IMR-90 (cell line): ENCODE data around the gene NFIA. TPM values are rescaled to one million over a fixed set of nuclear protein-coding genes. Genes with fewer than 3 reads are reported as not detected.

ENCODE experiments used
- ATAC-seq: fragments of 200-7000 bp; cut with Tn5 transposase; 2 replicates; pipeline ENCODE4 v1.9.1; 2020; ENCODE audit warnings: low read depth, mild to moderate bottlenecking, moderate library complexity
- BruUV-seq: library from RNA; stranded (reverse); fragments of 400-500 nt; replicated peaks from 2 replicates; lab custom pipeline; 2021; lab: Mats Ljungman, UMichigan
- CTCF ChIA-PET: fragments of 300-600 bp; formaldehyde crosslinking; extraction: SDS; loops from one replicate; lab custom pipeline; 2021; ENCODE audit warnings: antibody characterized with exemption; lab: Yijun Ruan, JAX
- POLR2A ChIA-PET: fragments of 300-600 bp; sonication (Branson Sonifier 250); formaldehyde crosslinking; loops from one replicate; lab custom pipeline; 2022; ENCODE audit warnings: antibody characterized with exemption; ENCODE audit not compliant: unreplicated experiment; lab: Charles Lee
- DNase-seq: peaks from one replicate; pipeline ENCODE4 v3.0.0; 2013
- H2AFZ ChIP-seq: replicated peaks from 2 replicates; pipeline ENCODE3; 2013; ENCODE audit warnings: low read length, mild to moderate bottlenecking; ENCODE audit not compliant: poor library complexity
- H2AK5ac ChIP-seq: 2 replicates; pipeline ENCODE4 v1.6.1; 2013; ENCODE audit warnings: low read depth, low read length, inconsistent platforms
- H2AK9ac ChIP-seq: replicated peaks from 2 replicates; pipeline ENCODE3; 2013; ENCODE audit warnings: mild to moderate bottlenecking, low read depth, low read length, moderate library complexity; ENCODE audit not compliant: poor library complexity
- H2BK120ac ChIP-seq: 2 replicates; pipeline ENCODE4 v1.6.1; 2013; ENCODE audit warnings: low read depth, low read length, inconsistent platforms
- H2BK15ac ChIP-seq: 3 replicates; pipeline ENCODE4 v1.6.1; 2013; ENCODE audit warnings: low read depth, low read length, inconsistent platforms
- H2BK20ac ChIP-seq: 2 replicates; pipeline ENCODE4 v1.6.1; 2013; ENCODE audit warnings: low read depth, mild to moderate bottlenecking, inconsistent platforms, low read length, moderate library complexity
- H2BK5ac ChIP-seq: 2 replicates; pipeline ENCODE4 v1.6.1; 2013; ENCODE audit warnings: mild to moderate bottlenecking, low read depth, low read length, inconsistent platforms; ENCODE audit not compliant: poor library complexity, severe bottlenecking
- H3K14ac ChIP-seq: replicated peaks from 2 replicates; pipeline ENCODE4 v1.6.1; 2013; ENCODE audit warnings: low read depth, low read length, inconsistent platforms
- H3K18ac ChIP-seq: 2 replicates; pipeline ENCODE4 v1.6.1; 2013; ENCODE audit warnings: low read depth, low read length, control low read depth
- H3K23ac ChIP-seq: 2 replicates; pipeline ENCODE4 v1.6.1; 2013; ENCODE audit warnings: low read depth, low read length, inconsistent platforms
- H3K27ac ChIP-seq: 2 replicates; pipeline ENCODE4 v1.5.1; 2013; ENCODE audit warnings: mild to moderate bottlenecking, control low read depth, low read length; ENCODE audit not compliant: insufficient read depth
- H3K27me3 ChIP-seq: 2 replicates; pipeline ENCODE4 v1.6.1; 2013; ENCODE audit warnings: low read length; ENCODE audit not compliant: control insufficient read depth, insufficient read depth
- H3K36me3 ChIP-seq: 2 replicates; pipeline ENCODE4 v1.6.1; 2013; ENCODE audit warnings: low read length, mixed read lengths; ENCODE audit not compliant: control insufficient read depth, insufficient read depth
- H3K4ac ChIP-seq: 2 replicates; pipeline ENCODE4 v1.6.1; 2013; ENCODE audit warnings: low read depth, low read length, inconsistent platforms
- H3K4me1 ChIP-seq: 2 replicates; pipeline ENCODE4 v1.6.1; 2013; ENCODE audit warnings: low read length, mixed read lengths; ENCODE audit not compliant: control insufficient read depth, insufficient read depth
- H3K4me2 ChIP-seq: 2 replicates; pipeline ENCODE4 v1.6.1; 2013; ENCODE audit warnings: low read depth, mild to moderate bottlenecking, control low read depth, low read length, moderate library complexity
- H3K4me3 ChIP-seq: 2 replicates; pipeline ENCODE4 v1.5.1; 2013; ENCODE audit warnings: low read depth, mild to moderate bottlenecking, control low read depth, low read length, moderate library complexity; ENCODE audit not compliant: insufficient read depth
- H3K56ac ChIP-seq: 2 replicates; pipeline ENCODE4 v1.6.1; 2013; ENCODE audit warnings: low read length, inconsistent platforms; ENCODE audit not compliant: insufficient read depth; ENCODE audit errors: extremely low read depth
- H3K79me1 ChIP-seq, 2 experiments: 2 replicates each; pipeline ENCODE4 v1.6.1; 2013; ENCODE audit warnings: low read length in 2 of 2, inconsistent platforms in 1 of 2, low read depth in 1 of 2
- H3K9ac ChIP-seq: 2 replicates; pipeline ENCODE4 v1.6.1; 2013; ENCODE audit warnings: low read depth, low read length, control low read depth
- H3K9me1 ChIP-seq: 2 replicates; pipeline ENCODE4 v1.6.1; 2013; ENCODE audit warnings: low read length, inconsistent platforms; ENCODE audit not compliant: insufficient read depth
- H3K9me3 ChIP-seq: 2 replicates; pipeline ENCODE4 v1.6.1; 2013; ENCODE audit warnings: low read length; ENCODE audit not compliant: control insufficient read depth, insufficient read depth
- H4K20me1 ChIP-seq: 2 replicates; pipeline ENCODE4 v1.6.1; 2013; ENCODE audit warnings: low read length, inconsistent platforms; ENCODE audit not compliant: insufficient read depth
- H4K5ac ChIP-seq: 2 replicates; pipeline ENCODE4 v1.6.1; 2013; ENCODE audit warnings: mild to moderate bottlenecking, low read depth, low read length, control low read depth
- H4K8ac ChIP-seq, 2 experiments: 2 replicates each; pipeline ENCODE4 v1.6.1; 2013; ENCODE audit warnings: low read depth in 2 of 2, low read length in 2 of 2, control low read depth in 1 of 2, inconsistent platforms in 1 of 2
- H4K91ac ChIP-seq: 2 replicates; pipeline ENCODE4 v1.6.1; 2013; ENCODE audit warnings: low read depth, low read length, inconsistent platforms; ENCODE audit not compliant: insufficient read depth
- CEBPB ChIP-seq: IDR thresholded peaks from 2 replicates; pipeline ENCODE4 v1.6.1; 2012; ENCODE audit warnings: low read depth, low read length, improper control_type of control experiment
- CHD1 ChIP-seq: IDR thresholded peaks from 2 replicates; pipeline ENCODE4 v1.6.1; 2012; ENCODE audit warnings: low read depth, low read length, improper control_type of control experiment
- ELK1 ChIP-seq: fragments of 150-350 bp; IDR thresholded peaks from 2 replicates; pipeline ENCODE4 v1.6.1; 2016; ENCODE audit warnings: low read depth, mild to moderate bottlenecking, low read length, moderate library complexity, borderline replicate concordance
- MAFK ChIP-seq: IDR thresholded peaks from 2 replicates; pipeline ENCODE4 v1.6.1; 2012; ENCODE audit warnings: low read depth, low read length, improper control_type of control experiment
- MXI1 ChIP-seq: IDR thresholded peaks from 2 replicates; pipeline ENCODE4 v1.6.1; 2012; ENCODE audit warnings: low read depth, mild to moderate bottlenecking, low read length, moderate library complexity, borderline replicate concordance
- RAD21 ChIP-seq: IDR thresholded peaks from 2 replicates; pipeline ENCODE4 v1.6.1; 2012; ENCODE audit warnings: low read length, improper control_type of control experiment
- RFX5 ChIP-seq: IDR thresholded peaks from 2 replicates; pipeline ENCODE4 v1.8.0; 2012; ENCODE audit warnings: low read depth, mild to moderate bottlenecking, low read length, moderate library complexity
- SMC3 ChIP-seq: fragments of 150-350 bp; IDR thresholded peaks from 2 replicates; pipeline ENCODE4 v1.6.1; 2016; ENCODE audit warnings: low read depth, mild to moderate bottlenecking, antibody characterized with exemption, low read length, moderate library complexity
- WGBS, 2 experiments: methylation state at CpG; one replicate each; pipeline versions ENCODE4 v1.1.5 to v1.1.7; 2013; ENCODE audit warnings: missing lambda C conversion rate in 2 of 2; ENCODE audit not compliant: insufficient read length in 1 of 2; ENCODE audit errors: extremely low coverage in 2 of 2; 5-methylcytosine and 5-hydroxymethylcytosine counted together
- dilution Hi-C: fragments of 300-500 bp; cut with HindIII; formaldehyde crosslinking; loops from one replicate; pipeline ENCODE4 v1.14.3; 2018; ENCODE audit warnings: low sequenced_read_pairs; ENCODE audit not compliant: unreplicated experiment
- in situ Hi-C: fragments of 300-500 bp; cut with MboI; formaldehyde crosslinking; loops from 3 replicates; pipeline ENCODE4 v1.14.3; 2019; ENCODE audit warnings: low sequenced_read_pairs, inconsistent platforms, mixed read lengths
- intact Hi-C: fragments of 100-400 bp; cut with micrococcal nuclease; formaldehyde crosslinking; loops from 2 replicates; pipeline ENCODE4 v1.10.0; 2022
- polyA plus RNA-seq, 3 experiments: library from polyadenylated mRNA; depleted of rRNA; stranded (reverse); fragments of >200 nt; gene quantifications; 2 replicates each; pipeline ENCODE4 v1.2.3, GENCODE V29; 2012; ENCODE audit warnings: low replicate concordance in 1 of 3
- total RNA-seq: library from RNA; depleted of rRNA; stranded (reverse); fragments of >200 nt; gene quantifications from 2 replicates; pipeline ENCODE4 v1.2.3, GENCODE V29; 2012
- TF ChIP-seq, protein P1 (sequence below): conservative IDR thresholded peaks from 2 replicates; pipeline ENCODE4 v1.5.1; 2012; ENCODE audit warnings: mild to moderate bottlenecking, low read depth, low read length, improper control_type of control experiment

NFIA gene
- total and polyA plus RNA-seq, 2 of the 4 experiments (the other 2 are of a cell fraction): 1.6 to 2.2 TPM

DNA sequence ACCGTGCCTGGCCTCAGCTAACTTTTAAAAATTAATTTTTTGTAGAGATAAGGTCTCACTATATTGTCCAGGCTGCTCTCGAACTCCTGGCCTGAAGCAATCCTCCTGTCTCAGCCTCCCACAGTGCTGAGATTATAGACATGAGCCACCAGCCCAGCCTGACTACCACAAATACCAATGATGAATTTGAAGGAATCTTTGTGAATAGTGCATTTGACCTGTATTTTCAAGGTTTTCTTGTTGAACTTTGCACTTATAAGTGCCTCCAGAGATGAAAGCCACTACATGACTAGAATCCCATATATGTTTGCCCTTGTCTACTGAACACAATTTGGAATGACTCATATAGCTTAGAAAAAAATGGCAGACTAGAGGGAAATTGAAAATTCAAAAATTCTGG lies 297.3 kb downstream of the NFIA start:
- no peak overlapping the region for H3K4me3 ChIP-seq
- no peak overlapping the region for H3K4me2 ChIP-seq
- dilution Hi-C loops (no loop called here), in situ Hi-C loops (no loop called here), intact Hi-C loops (no loop called here)
- H4K91ac ChIP-seq: no peak overlapping the region
- H3K27ac ChIP-seq: no peak overlapping the region
- no peak overlapping the region for H3K14ac ChIP-seq
- DNase-seq (no peak), ATAC-seq (no peak)
- no peak overlapping the region for H3K23ac ChIP-seq
- no peak overlapping the region for H3K4ac ChIP-seq
- H3K9ac ChIP-seq: no peak overlapping the region
- no peak overlapping the region for H2BK120ac ChIP-seq
- no peaks in the 10 kb centered on the region for H3K9me3 ChIP-seq
- no peak overlapping the region for H2AK5ac ChIP-seq
- H2BK20ac ChIP-seq: no peak overlapping the region
- no peaks in the 10 kb centered on the region for H3K79me1 ChIP-seq
- no peak overlapping the region for H3K56ac ChIP-seq
- no peak overlapping the region for H2BK5ac ChIP-seq
- CTCF ChIA-PET: no interaction called here
- H2AK9ac ChIP-seq: no peak overlapping the region
- no peaks in the 10 kb centered on the region for H3K9me1 ChIP-seq
- H2AFZ ChIP-seq: no peak overlapping the region
- no CpG with 5 or more reads among the region's 2 CpGs for WGBS, 2 experiments
- TF ChIP-seq RFX5 (no peak), MAFK (no peak), CEBPB (no peak), RAD21 (no peak), ELK1 (no peak), MXI1 (no peak), SMC3 (no peak), CHD1 (no peak)
- TF ChIP-seq, protein P1, sequence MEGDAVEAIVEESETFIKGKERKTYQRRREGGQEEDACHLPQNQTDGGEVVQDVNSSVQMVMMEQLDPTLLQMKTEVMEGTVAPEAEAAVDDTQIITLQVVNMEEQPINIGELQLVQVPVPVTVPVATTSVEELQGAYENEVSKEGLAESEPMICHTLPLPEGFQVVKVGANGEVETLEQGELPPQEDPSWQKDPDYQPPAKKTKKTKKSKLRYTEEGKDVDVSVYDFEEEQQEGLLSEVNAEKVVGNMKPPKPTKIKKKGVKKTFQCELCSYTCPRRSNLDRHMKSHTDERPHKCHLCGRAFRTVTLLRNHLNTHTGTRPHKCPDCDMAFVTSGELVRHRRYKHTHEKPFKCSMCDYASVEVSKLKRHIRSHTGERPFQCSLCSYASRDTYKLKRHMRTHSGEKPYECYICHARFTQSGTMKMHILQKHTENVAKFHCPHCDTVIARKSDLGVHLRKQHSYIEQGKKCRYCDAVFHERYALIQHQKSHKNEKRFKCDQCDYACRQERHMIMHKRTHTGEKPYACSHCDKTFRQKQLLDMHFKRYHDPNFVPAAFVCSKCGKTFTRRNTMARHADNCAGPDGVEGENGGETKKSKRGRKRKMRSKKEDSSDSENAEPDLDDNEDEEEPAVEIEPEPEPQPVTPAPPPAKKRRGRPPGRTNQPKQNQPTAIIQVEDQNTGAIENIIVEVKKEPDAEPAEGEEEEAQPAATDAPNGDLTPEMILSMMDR: no peak
- no peaks in the 10 kb centered on the region for H3K4me1 ChIP-seq
- no TSS peak for BruUV-seq
- no peak overlapping the region for H3K18ac ChIP-seq
- no peaks in the 10 kb centered on the region for H4K20me1 ChIP-seq
- H2BK15ac ChIP-seq: no peak overlapping the region
- H3K36me3 ChIP-seq: no peaks in the 10 kb centered on the region
- POLR2A ChIA-PET: no interaction called here
- H4K5ac ChIP-seq: no peak overlapping the region
- H4K8ac ChIP-seq: no peak overlapping the region
- no peaks in the 10 kb centered on the region for H3K27me3 ChIP-seq
